HUES64 (cell line): ENCODE measurements around the gene ETHE1.
A peak's percentile ranks its signal among the peaks of the same experiment; 100 is the strongest.

Source experiments
- H3K27ac ChIP-seq: 2 replicates; pipeline ENCODE4 v1.7.0; 2013; ENCODE audit warnings: low read depth, low read length, inconsistent platforms
- H3K27me3 ChIP-seq: 2 replicates; pipeline ENCODE4 v1.6.1; 2013; ENCODE audit warnings: mild to moderate bottlenecking, low read length; ENCODE audit not compliant: insufficient read depth
- H3K36me3 ChIP-seq: 2 replicates; pipeline ENCODE4 v1.6.1; 2013; ENCODE audit warnings: mild to moderate bottlenecking, low read length; ENCODE audit not compliant: insufficient read depth
- H3K4me1 ChIP-seq: 2 replicates; pipeline ENCODE4 v1.6.1; 2013; ENCODE audit warnings: mild to moderate bottlenecking, low read length, moderate library complexity; ENCODE audit not compliant: insufficient read depth
- H3K4me3 ChIP-seq: 2 replicates; pipeline ENCODE4 v1.5.1; 2013; ENCODE audit warnings: mild to moderate bottlenecking, low read length, moderate library complexity
- H3K9ac ChIP-seq: 2 replicates; pipeline ENCODE4 v1.6.1; 2013; ENCODE audit warnings: mild to moderate bottlenecking, low read depth, low read length
- H3K9me3 ChIP-seq: 2 replicates; pipeline ENCODE4 v1.6.1; 2013; ENCODE audit warnings: low read depth, low read length; ENCODE audit not compliant: insufficient read depth
- WGBS: fragments of 150-250, 120-280 bp; methylation state at CpG from one replicate; pipeline ENCODE4 v1.1.7; 2013; ENCODE audit warnings: missing lambda C conversion rate; 5-methylcytosine and 5-hydroxymethylcytosine counted together

The ETHE1 gene

GRCh38 chr19:43483281-43483680 is 43.7 kb downstream of the ETHE1 start:
- Histone ChIP-seq H3K9ac (no peak overlapping the region), H3K4me3 (no peak overlapping the region), H3K27ac (no peak overlapping the region), H3K27me3 (no peaks in the 10 kb centered on the region), H3K4me1 (no peaks in the 10 kb centered on the region), H3K36me3 (no peaks in the 10 kb centered on the region), H3K9me3 (no peaks in the 10 kb centered on the region)
- WGBS, result 96% methylated on average over 4 of the region's 6 CpGs

GRCh38 chr19:43482193-43482592 is 44.8 kb downstream of the ETHE1 start:
- Histone ChIP-seq H3K27me3 (no peaks in the 10 kb centered on the region), H3K9me3 (no peaks in the 10 kb centered on the region), H3K36me3 (no peaks in the 10 kb centered on the region), H3K9ac (no peak overlapping the region), H3K4me1 (no peaks in the 10 kb centered on the region), H3K27ac (no peak overlapping the region), H3K4me3 (no peak overlapping the region)
- WGBS, result 80% methylated on average over 4 of the region's 4 CpGs

GRCh38 chr19:43481701-43482100 is 45.3 kb downstream of the ETHE1 start:
- no peaks in the 10 kb centered on the region for H3K27me3 ChIP-seq
- H3K27ac ChIP-seq, result no peak overlapping the region
- no peaks in the 10 kb centered on the region for H3K4me1 ChIP-seq
- no peak overlapping the region for H3K9ac ChIP-seq
- 92% methylated on average over 6 of the region's 6 CpGs for whole genome bisulfite sequencing
- no peaks in the 10 kb centered on the region for H3K36me3 ChIP-seq
- no peaks in the 10 kb centered on the region for H3K9me3 ChIP-seq
- H3K4me3 ChIP-seq, result no peak overlapping the region

GRCh38 chr19:43480574-43480973 is 46.4 kb downstream of the ETHE1 start:
- Histone ChIP-seq H3K4me1 (no peaks in the 10 kb centered on the region), H3K9ac (no peak overlapping the region), H3K27me3 (no peaks in the 10 kb centered on the region), H3K9me3 (no peaks in the 10 kb centered on the region), H3K27ac (no peak overlapping the region), H3K4me3 (no peak overlapping the region), H3K36me3 (no peaks in the 10 kb centered on the region)
- 92% methylated on average over 3 of the region's 3 CpGs for WGBS

GRCh38 chr19:43479961-43480561 is 46.9 kb downstream of the ETHE1 start:
- Histone ChIP-seq H3K27ac (no peak overlapping the region), H3K4me3 (no peak overlapping the region), H3K27me3 (no peaks in the 10 kb centered on the region), H3K9ac (no peak overlapping the region), H3K4me1 (no peaks in the 10 kb centered on the region), H3K9me3 (no peaks in the 10 kb centered on the region), H3K36me3 (no peaks in the 10 kb centered on the region)
- 93% methylated on average over 4 of the region's 4 CpGs for WGBS

- Histone ChIP-seq H3K4me3 (no peak overlapping the region), H3K27me3 (no peaks in the 10 kb centered on the region), H3K9ac (no peak overlapping the region), H3K36me3 (no peaks in the 10 kb centered on the region), H3K9me3 (no peaks in the 10 kb centered on the region), H3K27ac (no peak overlapping the region), H3K4me1 (no peaks in the 10 kb centered on the region)
- WGBS, result 90% methylated on average over 15 of the region's 15 CpGs
These were observed 47.8 kb downstream of the ETHE1 start for GRCh38 chr19:43479226-43479625.

- WGBS, result 92% methylated on average over 2 of the region's 3 CpGs
- Histone ChIP-seq H3K36me3 (no peaks in the 10 kb centered on the region), H3K4me3 (no peak overlapping the region), H3K4me1 (no peaks in the 10 kb centered on the region), H3K27ac (no peak overlapping the region), H3K9me3 (no peaks in the 10 kb centered on the region), H3K27me3 (no peaks in the 10 kb centered on the region), H3K9ac (no peak overlapping the region)
These were observed 48.7 kb downstream of the ETHE1 start for GRCh38 chr19:43478323-43478722.

GRCh38 chr19:43476606-43477005 is 50.4 kb downstream of the ETHE1 start:
- no peaks in the 10 kb centered on the region for H3K27me3 ChIP-seq
- H3K27ac ChIP-seq, result no peak overlapping the region

GRCh38 chr19:43474986-43475705 is 51.9 kb downstream of the ETHE1 start:
- H3K4me3 ChIP-seq, result peak overlapping the region; percentile 40
- WGBS, result 5% methylated on average over 46 of the region's 46 CpGs
- H3K9ac ChIP-seq, result peak overlapping the region; percentile 49

More at GRCh38 chr19:43476606-43477005, 50.4 kb downstream of the ETHE1 start:
- no peaks in the 10 kb centered on the region for H3K36me3 ChIP-seq
- no peak overlapping the region for H3K9ac ChIP-seq
- H3K9me3 ChIP-seq, result no peaks in the 10 kb centered on the region
- H3K4me1 ChIP-seq, result no peaks in the 10 kb centered on the region
- no peak overlapping the region for H3K4me3 ChIP-seq

GRCh38 chr19:43474487-43474886 is 52.5 kb downstream of the ETHE1 start:
- WGBS, result 84% methylated on average over 4 of the region's 4 CpGs
- Histone ChIP-seq H3K9me3 (no peaks in the 10 kb centered on the region), H3K27ac (no peak overlapping the region), H3K27me3 (no peaks in the 10 kb centered on the region), H3K9ac (peak overlapping the region; percentile 49; the same call in 1 of the 2 replicates), H3K4me1 (no peaks in the 10 kb centered on the region), H3K36me3 (no peaks in the 10 kb centered on the region), H3K4me3 (peak overlapping the region; percentile 40)

More at GRCh38 chr19:43474986-43475705, 51.9 kb downstream of the ETHE1 start:
- H3K9me3 ChIP-seq, result no peaks in the 10 kb centered on the region
- no peaks in the 10 kb centered on the region for H3K36me3 ChIP-seq
- no peaks in the 10 kb centered on the region for H3K27me3 ChIP-seq
- no peak overlapping the region for H3K27ac ChIP-seq
- H3K4me1 ChIP-seq, result no peaks in the 10 kb centered on the region

GRCh38 chr19:43471091-43471490 is 55.9 kb downstream of the ETHE1 start:
- Histone ChIP-seq H3K9me3 (no peaks in the 10 kb centered on the region), H3K9ac (no peak overlapping the region), H3K36me3 (no peaks in the 10 kb centered on the region), H3K27me3 (peaks cover 2% of the 10 kb centered on the region), H3K4me1 (no peaks in the 10 kb centered on the region), H3K27ac (no peak overlapping the region), H3K4me3 (no peak overlapping the region)
- WGBS, result 93% methylated on average over 5 of the region's 5 CpGs
